Mucosa of rectum (tissue), 2 donors: ENCODE results near the gene SMAGP.

Experiments used
- H3K27ac ChIP-seq, 2 donors: one replicate each; pipeline ENCODE4 v1.7.0; 2013; ENCODE audit warnings: inconsistent platforms in 2 of 2, low read depth in 2 of 2, low read length in 2 of 2
- H3K27me3 ChIP-seq, 2 donors: one replicate each; pipeline ENCODE4 v1.7.0; 2013; ENCODE audit warnings: low read length in 2 of 2; ENCODE audit not compliant: control insufficient read depth in 2 of 2, insufficient read depth in 2 of 2
- H3K36me3 ChIP-seq, 2 donors: one replicate each; pipeline ENCODE4 v1.7.0; 2013; ENCODE audit warnings: low read length in 2 of 2; ENCODE audit not compliant: control insufficient read depth in 2 of 2, insufficient read depth in 2 of 2
- H3K4me1 ChIP-seq, 2 donors: one replicate each; pipeline ENCODE4 v1.7.0; 2013; ENCODE audit warnings: low read length in 2 of 2, mild to moderate bottlenecking in 1 of 2; ENCODE audit not compliant: control insufficient read depth in 2 of 2, insufficient read depth in 2 of 2
- H3K4me3 ChIP-seq, 2 donors: one replicate each; pipeline ENCODE4 v1.7.0; 2013; ENCODE audit warnings: low read length in 2 of 2
- H3K9ac ChIP-seq, 2 donors: one replicate each; pipeline ENCODE4 v1.7.0; 2013; ENCODE audit warnings: low read length in 2 of 2, low read depth in 1 of 2, mild to moderate bottlenecking in 1 of 2
- H3K9me3 ChIP-seq, 2 donors: one replicate each; pipeline ENCODE4 v1.7.0; 2013; ENCODE audit warnings: low read length in 2 of 2; ENCODE audit not compliant: control insufficient read depth in 2 of 2
- donor health status: healthy.
- donor health status: Normal muscosa, but diverticular disease.

The SMAGP gene

DNA sequence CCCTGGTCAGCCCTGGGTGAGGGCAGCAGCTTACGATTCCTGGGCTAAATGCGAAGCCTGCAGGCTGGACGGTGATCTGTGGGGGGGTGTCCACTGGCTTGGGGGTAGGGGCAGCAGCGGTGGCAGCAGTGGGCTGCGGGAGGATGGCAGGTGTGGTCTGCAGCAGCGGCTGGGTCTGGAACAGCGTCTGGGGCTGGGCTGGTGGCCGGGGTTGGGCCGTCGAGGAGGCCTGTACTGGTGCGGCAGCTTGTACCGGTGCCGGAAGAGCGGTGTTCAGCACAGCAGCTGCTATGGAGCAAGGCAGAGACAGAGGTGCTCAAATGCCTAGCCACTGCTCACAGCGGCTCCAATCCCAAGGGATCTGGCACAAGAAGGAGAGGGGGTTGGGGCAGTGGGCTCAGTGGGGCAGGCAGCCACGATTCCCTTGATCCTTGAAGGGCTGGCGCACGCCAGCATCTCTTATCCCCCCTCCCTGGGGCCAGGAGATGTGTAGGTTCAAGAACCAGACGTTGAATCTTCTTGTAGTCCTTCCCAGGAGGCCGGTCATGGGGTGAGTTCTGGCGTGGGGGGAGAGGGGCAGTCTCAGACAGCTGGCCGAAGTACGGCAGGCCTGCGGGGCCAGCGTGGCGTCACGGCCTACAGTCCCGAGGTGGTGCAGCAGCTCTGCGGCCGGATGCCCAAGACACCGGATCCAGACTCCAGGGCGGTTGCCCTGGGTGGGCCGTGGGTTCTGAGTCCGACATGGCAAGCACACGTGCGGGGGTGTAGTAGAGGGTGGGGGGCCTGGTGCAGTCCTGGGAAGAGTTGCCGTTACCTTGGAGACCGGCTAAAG, 72.3 kb downstream of the SMAGP start:
- H3K27ac ChIP-seq, result no peak overlapping the region
- H3K9ac ChIP-seq, result no peak overlapping the region

DNA sequence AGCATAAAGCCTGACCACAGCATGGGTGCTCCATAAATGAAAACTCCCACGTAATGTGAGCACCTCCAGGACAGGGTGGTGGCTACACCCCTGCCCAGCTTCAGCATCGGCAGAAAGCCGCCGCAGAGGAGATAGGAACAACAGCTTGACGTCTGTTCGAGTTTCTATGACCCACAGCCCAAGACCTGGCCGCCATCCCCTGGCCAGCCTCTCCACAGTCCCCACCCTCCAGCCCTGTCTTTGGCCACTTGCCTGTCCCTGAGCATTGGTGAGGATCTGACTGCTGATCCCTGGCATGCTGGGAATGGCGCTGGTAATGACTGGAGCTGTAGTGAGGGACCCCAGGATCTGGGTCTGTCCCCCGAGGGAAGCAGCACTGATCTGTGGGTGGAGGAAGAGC, 73.7 kb downstream of the SMAGP start:
- no peaks in the 10 kb centered on the region for H3K36me3 ChIP-seq

More for the DNA sequence above, 72.3 kb downstream of the SMAGP start:
- no peak overlapping the region for H3K4me3 ChIP-seq
- H3K27me3 ChIP-seq, result no peaks in the 10 kb centered on the region
- no peaks in the 10 kb centered on the region for H3K9me3 ChIP-seq
- H3K36me3 ChIP-seq, result no peaks in the 10 kb centered on the region
- H3K4me1 ChIP-seq, result no peaks in the 10 kb centered on the region

DNA sequence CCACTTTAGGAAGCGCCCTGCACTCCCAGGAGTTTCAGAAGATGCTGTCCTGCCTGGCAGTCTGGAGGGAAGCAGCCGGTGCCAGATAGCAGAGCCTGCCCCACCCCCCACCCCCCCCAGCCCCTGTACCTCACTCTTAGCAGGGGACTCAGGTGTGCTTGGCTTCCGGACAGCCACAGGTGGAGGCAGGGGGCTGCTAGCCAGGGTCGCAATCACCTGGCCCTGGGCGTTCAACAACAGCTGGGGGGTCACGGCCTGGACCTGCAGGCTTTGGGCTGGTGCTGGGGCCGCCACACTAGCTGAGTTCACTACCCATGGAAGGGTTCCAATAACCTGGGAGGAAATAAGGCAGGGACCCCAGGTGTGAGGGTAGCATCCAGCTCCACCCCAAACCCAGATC, 74.4 kb downstream of the SMAGP start:
- H3K27me3 ChIP-seq, result no peaks in the 10 kb centered on the region
- H3K4me1 ChIP-seq, result no peaks in the 10 kb centered on the region
- H3K9me3 ChIP-seq, result no peaks in the 10 kb centered on the region
- H3K27ac ChIP-seq, result no peak overlapping the region
- peaks cover 0 to 3% of the 10 kb centered on the region in 2 donors for H3K36me3 ChIP-seq
- H3K4me3 ChIP-seq, result no peak overlapping the region
- H3K9ac ChIP-seq, result no peak overlapping the region

More for the DNA sequence above, 73.7 kb downstream of the SMAGP start:
- Histone ChIP-seq H3K27ac (no peak overlapping the region), H3K9me3 (no peaks in the 10 kb centered on the region), H3K4me3 (no peak overlapping the region), H3K9ac (no peak overlapping the region), H3K4me1 (no peaks in the 10 kb centered on the region), H3K27me3 (no peaks in the 10 kb centered on the region)
